ENCODE data around the gene ASPM.

ASPM gene

DNA sequence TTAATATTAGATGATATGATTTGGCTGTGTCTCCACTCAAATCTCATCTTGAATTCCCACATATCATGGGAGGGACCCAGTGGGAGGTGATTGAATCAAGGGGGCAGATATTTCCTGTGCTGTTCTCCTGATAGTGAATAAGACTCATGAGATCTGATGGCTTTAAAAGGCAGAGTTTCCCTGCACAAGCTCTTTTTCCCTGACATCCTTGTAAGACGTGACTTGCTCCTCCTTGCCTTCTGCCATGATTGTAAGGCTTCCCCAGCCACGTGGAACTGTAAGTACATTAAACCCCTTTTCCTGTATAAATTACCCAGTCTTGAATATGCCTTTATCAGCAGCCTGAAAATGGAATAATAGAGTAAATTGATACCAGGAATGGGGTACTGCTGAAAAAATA is 66.1 kb downstream of the ASPM start:
- ATAC-seq = no peak
- TF ChIP-seq ZFP30 (CRISPR knock-in tag; IDR thresholded peaks at IDR 0.05) (no peak), GLIS3 (CRISPR knock-in tag; IDR thresholded peaks at IDR 0.05) (no peak), TCF4 (CRISPR knock-in tag; IDR thresholded peaks at IDR 0.05; ENCODE audit: borderline replicate concordance) (no peak), ZNF565 (CRISPR knock-in tag; conservative IDR thresholded peaks at IDR 0.05; ENCODE audit: low read depth) (no peak), CSDC2 (CRISPR knock-in tag; IDR thresholded peaks at IDR 0.05) (no peak), OSR1 (CRISPR knock-in tag; IDR thresholded peaks at IDR 0.05) (no peak), PPARA (CRISPR knock-in tag; IDR thresholded peaks at IDR 0.05; ENCODE audit: borderline replicate concordance) (no peak), SNAI2 (CRISPR knock-in tag; IDR thresholded peaks at IDR 0.05) (no peak), RARB (CRISPR knock-in tag; IDR thresholded peaks at IDR 0.05) (no peak), ZNF70 (CRISPR knock-in tag; IDR thresholded peaks at IDR 0.05) (no peak)
- TF ChIP-seq, protein P1, sequence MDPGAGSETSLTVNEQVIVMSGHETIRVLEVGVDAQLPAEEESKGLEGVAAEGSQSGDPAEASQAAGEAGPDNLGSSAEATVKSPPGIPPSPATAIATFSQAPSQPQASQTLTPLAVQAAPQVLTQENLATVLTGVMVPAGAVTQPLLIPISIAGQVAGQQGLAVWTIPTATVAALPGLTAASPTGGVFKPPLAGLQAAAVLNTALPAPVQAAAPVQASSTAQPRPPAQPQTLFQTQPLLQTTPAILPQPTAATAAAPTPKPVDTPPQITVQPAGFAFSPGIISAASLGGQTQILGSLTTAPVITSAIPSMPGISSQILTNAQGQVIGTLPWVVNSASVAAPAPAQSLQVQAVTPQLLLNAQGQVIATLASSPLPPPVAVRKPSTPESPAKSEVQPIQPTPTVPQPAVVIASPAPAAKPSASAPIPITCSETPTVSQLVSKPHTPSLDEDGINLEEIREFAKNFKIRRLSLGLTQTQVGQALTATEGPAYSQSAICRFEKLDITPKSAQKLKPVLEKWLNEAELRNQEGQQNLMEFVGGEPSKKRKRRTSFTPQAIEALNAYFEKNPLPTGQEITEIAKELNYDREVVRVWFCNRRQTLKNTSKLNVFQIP (CRISPR knock-in tag; IDR thresholded peaks at IDR 0.05; ENCODE audit: borderline replicate concordance, low read depth) = no peak
- TF ChIP-seq, protein P2, sequence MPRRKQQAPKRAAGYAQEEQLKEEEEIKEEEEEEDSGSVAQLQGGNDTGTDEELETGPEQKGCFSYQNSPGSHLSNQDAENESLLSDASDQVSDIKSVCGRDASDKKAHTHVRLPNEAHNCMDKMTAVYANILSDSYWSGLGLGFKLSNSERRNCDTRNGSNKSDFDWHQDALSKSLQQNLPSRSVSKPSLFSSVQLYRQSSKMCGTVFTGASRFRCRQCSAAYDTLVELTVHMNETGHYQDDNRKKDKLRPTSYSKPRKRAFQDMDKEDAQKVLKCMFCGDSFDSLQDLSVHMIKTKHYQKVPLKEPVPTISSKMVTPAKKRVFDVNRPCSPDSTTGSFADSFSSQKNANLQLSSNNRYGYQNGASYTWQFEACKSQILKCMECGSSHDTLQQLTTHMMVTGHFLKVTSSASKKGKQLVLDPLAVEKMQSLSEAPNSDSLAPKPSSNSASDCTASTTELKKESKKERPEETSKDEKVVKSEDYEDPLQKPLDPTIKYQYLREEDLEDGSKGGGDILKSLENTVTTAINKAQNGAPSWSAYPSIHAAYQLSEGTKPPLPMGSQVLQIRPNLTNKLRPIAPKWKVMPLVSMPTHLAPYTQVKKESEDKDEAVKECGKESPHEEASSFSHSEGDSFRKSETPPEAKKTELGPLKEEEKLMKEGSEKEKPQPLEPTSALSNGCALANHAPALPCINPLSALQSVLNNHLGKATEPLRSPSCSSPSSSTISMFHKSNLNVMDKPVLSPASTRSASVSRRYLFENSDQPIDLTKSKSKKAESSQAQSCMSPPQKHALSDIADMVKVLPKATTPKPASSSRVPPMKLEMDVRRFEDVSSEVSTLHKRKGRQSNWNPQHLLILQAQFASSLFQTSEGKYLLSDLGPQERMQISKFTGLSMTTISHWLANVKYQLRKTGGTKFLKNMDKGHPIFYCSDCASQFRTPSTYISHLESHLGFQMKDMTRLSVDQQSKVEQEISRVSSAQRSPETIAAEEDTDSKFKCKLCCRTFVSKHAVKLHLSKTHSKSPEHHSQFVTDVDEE (CRISPR knock-in tag; IDR thresholded peaks at IDR 0.05) = no peak
- TF ChIP-seq, protein P3, sequence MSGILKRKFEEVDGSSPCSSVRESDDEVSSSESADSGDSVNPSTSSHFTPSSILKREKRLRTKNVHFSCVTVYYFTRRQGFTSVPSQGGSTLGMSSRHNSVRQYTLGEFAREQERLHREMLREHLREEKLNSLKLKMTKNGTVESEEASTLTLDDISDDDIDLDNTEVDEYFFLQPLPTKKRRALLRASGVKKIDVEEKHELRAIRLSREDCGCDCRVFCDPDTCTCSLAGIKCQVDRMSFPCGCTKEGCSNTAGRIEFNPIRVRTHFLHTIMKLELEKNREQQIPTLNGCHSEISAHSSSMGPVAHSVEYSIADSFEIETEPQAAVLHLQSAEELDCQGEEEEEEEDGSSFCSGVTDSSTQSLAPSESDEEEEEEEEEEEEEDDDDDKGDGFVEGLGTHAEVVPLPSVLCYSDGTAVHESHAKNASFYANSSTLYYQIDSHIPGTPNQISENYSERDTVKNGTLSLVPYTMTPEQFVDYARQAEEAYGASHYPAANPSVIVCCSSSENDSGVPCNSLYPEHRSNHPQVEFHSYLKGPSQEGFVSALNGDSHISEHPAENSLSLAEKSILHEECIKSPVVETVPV (CRISPR knock-in tag; IDR thresholded peaks at IDR 0.05) = no peak

DNA sequence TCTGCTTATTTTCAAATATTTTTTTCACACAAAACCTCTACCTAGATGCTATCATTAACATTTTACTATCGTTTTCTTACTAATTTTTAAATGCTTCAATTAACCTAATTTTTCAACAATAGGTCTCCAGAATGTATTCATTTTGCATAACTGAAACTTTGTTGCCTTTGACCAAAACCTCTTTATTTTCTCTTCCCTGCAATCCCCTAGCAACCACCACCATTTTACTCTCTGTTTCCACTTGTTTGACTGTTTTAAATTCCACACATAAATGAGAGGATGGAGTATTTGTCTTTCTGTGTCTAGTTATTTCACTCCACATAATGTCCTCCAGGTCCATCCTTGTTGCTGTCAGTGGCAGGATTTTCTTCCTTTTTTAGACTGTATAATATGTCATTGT is 69.9 kb downstream of the ASPM start:
- TF ChIP-seq, protein P3 (CRISPR knock-in tag; IDR thresholded peaks at IDR 0.05) = no peak
- TF ChIP-seq, protein P2 (CRISPR knock-in tag; IDR thresholded peaks at IDR 0.05) = no peak
- TF ChIP-seq OSR1 (CRISPR knock-in tag; IDR thresholded peaks at IDR 0.05) (no peak), BACH2 (CRISPR knock-in tag; IDR thresholded peaks at IDR 0.05; ENCODE audit: borderline replicate concordance) (no peak), ZC3H10 (CRISPR knock-in tag; IDR thresholded peaks at IDR 0.05) (no peak), ARNTL (CRISPR knock-in tag; IDR thresholded peaks at IDR 0.05; ENCODE audit: borderline replicate concordance, low read depth) (no peak), SNAI2 (CRISPR knock-in tag; IDR thresholded peaks at IDR 0.05) (no peak), ZFP30 (CRISPR knock-in tag; IDR thresholded peaks at IDR 0.05) (no peak), ZNF70 (CRISPR knock-in tag; IDR thresholded peaks at IDR 0.05) (no peak), GLIS3 (CRISPR knock-in tag; IDR thresholded peaks at IDR 0.05) (no peak), TOX (CRISPR knock-in tag; IDR thresholded peaks at IDR 0.05; ENCODE audit: borderline replicate concordance) (no peak)
- TF ChIP-seq, protein P1 (CRISPR knock-in tag; IDR thresholded peaks at IDR 0.05; ENCODE audit: borderline replicate concordance, low read depth) = no peak
- TF ChIP-seq, protein P4, sequence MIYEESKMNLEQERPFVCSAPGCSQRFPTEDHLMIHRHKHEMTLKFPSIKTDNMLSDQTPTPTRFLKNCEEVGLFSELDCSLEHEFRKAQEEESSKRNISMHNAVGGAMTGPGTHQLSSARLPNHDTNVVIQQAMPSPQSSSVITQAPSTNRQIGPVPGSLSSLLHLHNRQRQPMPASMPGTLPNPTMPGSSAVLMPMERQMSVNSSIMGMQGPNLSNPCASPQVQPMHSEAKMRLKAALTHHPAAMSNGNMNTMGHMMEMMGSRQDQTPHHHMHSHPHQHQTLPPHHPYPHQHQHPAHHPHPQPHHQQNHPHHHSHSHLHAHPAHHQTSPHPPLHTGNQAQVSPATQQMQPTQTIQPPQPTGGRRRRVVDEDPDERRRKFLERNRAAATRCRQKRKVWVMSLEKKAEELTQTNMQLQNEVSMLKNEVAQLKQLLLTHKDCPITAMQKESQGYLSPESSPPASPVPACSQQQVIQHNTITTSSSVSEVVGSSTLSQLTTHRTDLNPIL (CRISPR knock-in tag; IDR thresholded peaks at IDR 0.05; ENCODE audit: low read depth) = no peak
- ATAC-seq = no peak

Measured in SK-N-SH treated with all-trans-retinoic acid at 6 μM for 48 hours (cell line).